Urinary bladder (tissue), 4 donors: ENCODE data around the gene MEIOC. TPM values are rescaled to one million over a fixed set of nuclear protein-coding genes. Genes with fewer than 3 reads are reported as not detected.
"Not testable (repeated sequence)": the region's sequence is repeated elsewhere in the genome, so short reads cannot be mapped to it uniquely, and the experiment has no call there.

Source experiments
- DNase-seq: peaks from one replicate; pipeline ENCODE4 v3.0.0-alpha.2; 2015; ENCODE audit errors: extremely low spot score
- H3K27ac ChIP-seq: one replicate; pipeline ENCODE4 v1.5.1; 2013; ENCODE audit warnings: low read depth, mild to moderate bottlenecking, moderate library complexity
- H3K36me3 ChIP-seq: one replicate; pipeline ENCODE4 v1.6.1; 2013; ENCODE audit warnings: mild to moderate bottlenecking, moderate library complexity; ENCODE audit not compliant: insufficient read depth
- H3K4me1 ChIP-seq: one replicate; pipeline ENCODE4 v1.6.1; 2013; ENCODE audit warnings: mild to moderate bottlenecking, moderate library complexity; ENCODE audit not compliant: insufficient read depth
- H3K4me3 ChIP-seq: one replicate; pipeline ENCODE4 v1.5.1; 2013; ENCODE audit warnings: low read depth, low read length
- WGBS: extraction: QIAGEN DNeasy Blood & Tissue Kit; methylation state at CpG from one replicate; pipeline ENCODE4 v1.1.7; 2013; 5-methylcytosine and 5-hydroxymethylcytosine counted together
- polyA plus RNA-seq: library from polyadenylated mRNA; stranded (reverse); fragments of 200-250 nt; gene quantifications from one replicate; pipeline ENCODE4 v1.2.3, GENCODE V29; 2013
- total RNA-seq: library from RNA; depleted of rRNA; stranded (reverse); fragments of >200 nt; gene quantifications from one replicate; pipeline ENCODE4 v1.2.3, GENCODE V29; 2014
- donor health status: healthy with polysubstance abuse.
- donor health status: healthy.

Gene MEIOC
- total and polyA plus RNA-seq, 2 donors = 0.05 TPM; not detected in 1

DNA sequence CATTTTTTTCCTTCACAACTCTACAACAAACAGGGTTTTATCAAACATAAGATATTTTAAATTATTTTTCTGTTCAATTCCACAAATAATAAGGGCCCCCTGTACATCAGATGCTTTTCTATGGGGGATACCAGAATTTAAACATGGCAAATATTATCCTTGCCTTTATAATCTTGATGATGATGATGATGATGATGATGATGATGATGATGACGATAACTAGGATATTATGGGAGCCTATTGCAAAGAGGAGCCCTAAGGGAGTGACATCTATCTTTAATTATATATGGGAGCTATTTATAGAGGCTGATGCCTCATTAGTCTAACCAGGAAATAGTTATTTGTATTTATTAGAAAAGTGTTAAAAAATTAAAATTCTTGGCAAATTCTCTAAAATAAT is 6.8 kb downstream of the MEIOC start:
- 79% methylated on average over 1 of the region's 1 CpG for WGBS
- H3K36me3 ChIP-seq = no peaks in the 10 kb centered on the region
- DNase-seq = no peak
- H3K4me3 ChIP-seq = no peak overlapping the region
- H3K4me1 ChIP-seq = no peaks in the 10 kb centered on the region
- H3K27ac ChIP-seq = no peak overlapping the region

DNA sequence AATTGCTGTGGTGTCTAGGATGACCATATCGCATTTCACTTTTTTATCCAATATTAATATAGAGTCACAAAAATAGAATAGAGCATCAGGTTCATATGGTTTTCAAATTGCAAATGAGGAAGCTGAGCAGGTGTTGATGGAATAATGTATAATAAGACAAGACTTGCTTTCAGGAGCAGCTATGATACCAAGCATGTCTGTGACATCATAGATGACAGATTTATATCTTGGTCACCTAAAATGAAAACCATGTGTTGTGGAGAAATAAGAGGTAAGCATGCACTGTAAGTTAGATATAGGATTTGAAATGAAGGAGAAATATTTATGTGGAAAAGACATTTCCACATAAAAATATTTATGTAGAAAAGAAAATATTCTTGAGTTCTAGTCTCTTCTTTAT is 8.6 kb downstream of the MEIOC start:
- Histone ChIP-seq H3K36me3 (no peaks in the 10 kb centered on the region), H3K4me1 (no peaks in the 10 kb centered on the region), H3K4me3 (no peak overlapping the region), H3K27ac (no peak overlapping the region)
- 95% methylated on average over 1 of the region's 1 CpG for WGBS
- no peak for DNase-seq

DNA sequence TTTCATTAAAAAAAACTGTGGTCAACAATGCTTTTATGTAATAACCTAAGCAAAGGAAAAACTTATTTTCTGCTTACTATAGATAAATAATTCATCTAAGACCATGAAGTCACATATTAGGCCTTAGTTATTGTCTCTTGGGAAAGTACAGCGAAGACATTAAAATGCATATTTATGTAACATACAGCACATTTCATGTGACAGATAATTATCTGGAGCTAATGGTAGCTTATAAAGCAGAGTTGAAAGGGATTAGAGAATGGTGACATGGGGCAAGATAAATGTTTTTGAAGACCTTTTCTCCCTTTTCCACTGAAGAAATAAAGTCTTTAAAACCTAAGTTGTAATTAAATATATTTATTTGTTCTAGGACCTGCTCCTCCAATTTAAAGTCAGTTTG is 9.7 kb downstream of the MEIOC start:
- WGBS = 87% methylated on average over 1 of the region's 1 CpG

DNA sequence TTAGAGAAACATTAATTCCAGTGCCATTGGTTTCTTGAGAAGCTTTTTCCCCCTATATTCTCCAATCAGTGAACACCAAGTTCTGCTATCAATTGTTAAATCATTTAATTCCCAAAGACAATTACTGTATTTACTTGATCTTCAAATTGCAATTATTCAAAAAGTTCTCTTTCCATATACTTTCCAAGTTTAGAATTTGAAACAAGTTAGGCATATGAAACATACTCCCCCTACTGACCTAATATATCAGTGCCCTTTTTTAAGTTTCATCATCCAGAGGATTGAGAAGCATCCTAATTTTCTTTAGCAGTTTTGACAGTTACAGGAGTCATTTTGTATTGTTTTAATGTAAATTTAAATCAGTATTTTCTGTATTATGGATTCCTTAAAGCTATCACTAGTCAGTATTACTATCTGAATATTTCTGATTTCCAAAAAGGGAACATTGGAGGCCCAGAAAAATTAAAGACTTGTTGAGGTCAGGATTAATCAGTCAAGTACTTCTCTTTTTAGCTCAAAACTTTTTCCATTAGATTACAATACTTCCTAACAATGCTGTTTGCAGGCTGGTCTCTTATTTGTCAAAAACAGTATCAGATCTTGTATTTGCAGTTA is 16.3 kb downstream of the MEIOC start:
- no peak for DNase-seq
- H3K27ac ChIP-seq = no peak overlapping the region
- H3K4me1 ChIP-seq = no peaks in the 10 kb centered on the region
- H3K4me3 ChIP-seq = no peak overlapping the region
- H3K36me3 ChIP-seq = no peaks in the 10 kb centered on the region

More for the DNA sequence above, 9.7 kb downstream of the MEIOC start:
- no peaks in the 10 kb centered on the region for H3K4me1 ChIP-seq
- DNase-seq = no peak
- H3K27ac ChIP-seq = no peak overlapping the region
- H3K4me3 ChIP-seq = no peak overlapping the region
- H3K36me3 ChIP-seq = no peaks in the 10 kb centered on the region

DNA sequence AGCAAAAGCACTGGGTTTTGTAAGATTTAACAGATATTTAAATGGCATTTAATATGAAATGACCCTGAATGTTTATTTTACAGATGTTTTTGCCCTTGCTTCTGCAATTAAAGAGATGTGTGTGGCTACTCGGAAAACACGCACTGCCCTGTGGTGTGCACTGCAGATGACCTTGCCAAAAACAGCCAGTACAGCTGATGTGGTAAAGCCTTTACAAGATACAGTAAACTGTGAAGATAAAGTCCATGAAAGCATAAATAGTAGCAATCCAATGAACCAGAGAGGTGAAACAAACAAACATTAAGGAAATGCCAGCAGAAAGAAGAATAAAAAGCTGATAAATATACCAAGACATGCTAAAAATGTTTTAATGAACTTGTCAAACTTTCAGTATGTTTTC is 17.6 kb downstream of the MEIOC start:
- no peaks in the 10 kb centered on the region for H3K36me3 ChIP-seq
- no peaks in the 10 kb centered on the region for H3K4me1 ChIP-seq
- 63% methylated on average over 2 of the region's 2 CpGs for WGBS
- DNase-seq = no peak
- no peak overlapping the region for H3K27ac ChIP-seq
- no peak overlapping the region for H3K4me3 ChIP-seq

DNA sequence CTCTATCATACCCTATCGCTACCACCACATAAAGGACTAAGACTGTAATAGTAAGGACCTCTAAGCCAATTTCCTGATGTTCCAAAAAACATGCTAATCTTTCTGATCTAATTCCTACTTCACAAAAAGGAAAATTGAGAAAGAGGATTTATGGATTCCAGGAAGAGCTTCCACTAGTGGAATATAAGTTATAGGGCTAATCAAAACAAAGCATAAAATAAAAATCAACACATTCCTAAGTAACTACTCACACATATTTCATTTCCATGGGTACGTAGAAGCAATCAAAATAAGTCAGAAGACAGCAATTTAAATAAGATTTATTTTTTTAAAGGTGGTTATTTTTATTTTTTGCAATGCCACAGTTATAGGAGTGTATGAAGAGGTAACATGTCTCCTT is 20.9 kb downstream of the MEIOC start:
- WGBS = 39% methylated on average over 2 of the region's 2 CpGs
- no peak overlapping the region for H3K27ac ChIP-seq
- no peaks in the 10 kb centered on the region for H3K4me1 ChIP-seq
- no peaks in the 10 kb centered on the region for H3K36me3 ChIP-seq
- H3K4me3 ChIP-seq = no peak overlapping the region
- DNase-seq = no peak

DNA sequence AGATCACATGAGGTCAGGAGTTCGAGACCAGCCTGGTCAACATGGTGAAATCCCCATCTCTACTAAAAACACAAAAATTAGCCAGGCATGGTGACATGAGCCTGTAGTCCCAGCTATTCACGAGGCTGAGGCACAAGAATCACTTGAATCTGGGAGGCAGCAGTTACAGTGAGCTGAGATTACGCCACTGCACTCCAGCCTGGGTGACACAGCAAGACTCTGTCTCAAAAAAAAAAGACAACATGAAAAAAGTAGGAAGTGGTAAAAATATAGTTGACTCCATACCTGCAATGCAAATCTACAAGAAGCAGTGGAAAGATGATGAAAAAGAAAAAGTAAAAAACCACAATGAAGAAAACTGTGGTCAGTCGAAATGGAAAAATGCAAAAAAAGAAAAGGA is 27.0 kb downstream of the MEIOC start:
- not testable (repeated sequence) for H3K27ac ChIP-seq, H3K36me3 ChIP-seq, DNase-seq, H3K4me1 ChIP-seq, H3K4me3 ChIP-seq
- 88% methylated on average over 4 of the region's 4 CpGs for WGBS

DNA sequence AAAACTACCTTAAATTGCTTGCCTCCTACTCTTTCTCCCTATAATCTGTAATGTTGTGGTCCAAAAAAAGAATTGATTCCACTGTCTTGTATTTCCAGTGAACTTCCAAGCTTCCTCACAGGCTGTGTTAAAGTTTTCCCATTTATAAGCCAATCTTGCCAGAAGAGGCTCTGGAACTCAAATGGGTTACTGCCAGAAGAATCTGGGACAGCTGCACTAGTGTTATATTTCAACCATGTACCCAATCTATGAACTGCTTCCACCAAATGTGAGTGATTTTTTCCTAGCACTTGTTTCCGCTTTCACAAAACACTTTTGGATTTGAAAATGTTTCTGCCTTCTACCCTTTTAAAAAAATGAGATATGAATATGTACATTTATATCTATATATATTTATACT is 31.5 kb downstream of the MEIOC start:
- DNase-seq = no peak
- 81% methylated on average over 1 of the region's 1 CpG for WGBS
- Histone ChIP-seq H3K4me3 (no peak overlapping the region), H3K4me1 (peaks cover 4% of the 10 kb centered on the region), H3K36me3 (peaks cover 2% of the 10 kb centered on the region), H3K27ac (no peak overlapping the region)

DNA sequence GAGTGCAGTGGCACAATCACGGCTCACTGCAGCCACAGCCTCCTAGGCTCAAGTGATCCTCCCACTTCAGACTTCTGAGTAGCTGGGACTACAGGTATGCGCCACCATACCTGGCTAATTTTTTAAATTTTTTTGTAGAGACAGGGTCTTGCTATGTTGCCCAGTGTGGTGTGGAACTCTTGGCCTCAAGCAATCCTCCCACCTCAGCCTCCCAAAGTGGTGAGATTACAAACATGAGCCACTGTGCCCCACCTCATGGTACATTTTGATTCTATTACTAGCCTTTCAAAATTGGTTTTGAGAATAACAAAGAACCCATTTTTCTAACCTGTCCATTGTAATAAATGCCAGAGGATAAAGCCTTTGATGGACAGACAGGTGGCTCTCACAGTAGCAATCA is 31.9 kb downstream of the MEIOC start:
- Histone ChIP-seq H3K4me3 (no peak overlapping the region), H3K27ac (no peak overlapping the region), H3K4me1 (peaks cover 4% of the 10 kb centered on the region), H3K36me3 (peaks cover 2% of the 10 kb centered on the region)
- 86% methylated on average over 2 of the region's 2 CpGs for WGBS
- no peak for DNase-seq

DNA sequence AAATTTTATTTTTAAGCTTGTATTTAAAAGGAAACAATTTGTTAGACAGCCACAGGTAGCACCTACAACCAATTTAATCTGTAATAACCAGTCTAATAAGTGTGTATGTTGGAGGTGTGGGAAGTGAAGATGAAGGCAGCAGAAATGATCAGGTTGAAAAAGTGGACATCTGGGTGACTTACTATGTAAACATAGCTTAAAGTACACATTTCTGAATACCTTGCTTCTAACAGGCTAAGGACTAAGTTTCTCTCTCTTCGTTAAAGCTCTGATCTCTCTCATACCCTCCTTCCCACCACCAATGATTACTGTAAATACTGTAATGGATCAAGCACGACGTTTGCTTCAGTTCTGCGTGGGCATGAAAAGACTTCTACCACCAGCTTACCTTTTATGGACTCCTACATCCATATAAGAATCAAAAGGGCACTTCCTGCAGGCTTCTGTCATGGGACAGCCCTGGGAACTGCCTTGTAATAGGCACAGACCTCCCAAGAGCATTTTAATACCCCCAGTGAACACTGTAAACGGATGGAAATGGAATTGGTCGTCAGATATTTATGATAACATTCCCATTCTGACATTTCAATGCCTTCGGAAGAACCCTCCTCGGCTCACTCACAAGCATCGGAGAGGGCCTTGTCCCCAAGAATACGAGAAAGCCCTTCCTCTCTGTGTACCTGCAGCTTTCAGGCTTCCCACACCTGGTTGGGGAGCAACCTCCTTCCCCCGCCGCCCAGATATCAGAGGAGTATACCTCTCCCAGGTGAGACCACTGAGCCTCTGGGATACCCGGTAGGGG is 32.6 kb downstream of the MEIOC start:
- H3K36me3 ChIP-seq = peaks cover 2% of the 10 kb centered on the region
- H3K27ac ChIP-seq = no peak overlapping the region
- 2% methylated on average over 13 of the region's 13 CpGs for WGBS
- DNase-seq = no peak
- H3K4me3 ChIP-seq = peak overlapping the region; percentile 75
- H3K4me1 ChIP-seq = peaks cover 4% of the 10 kb centered on the region

DNA sequence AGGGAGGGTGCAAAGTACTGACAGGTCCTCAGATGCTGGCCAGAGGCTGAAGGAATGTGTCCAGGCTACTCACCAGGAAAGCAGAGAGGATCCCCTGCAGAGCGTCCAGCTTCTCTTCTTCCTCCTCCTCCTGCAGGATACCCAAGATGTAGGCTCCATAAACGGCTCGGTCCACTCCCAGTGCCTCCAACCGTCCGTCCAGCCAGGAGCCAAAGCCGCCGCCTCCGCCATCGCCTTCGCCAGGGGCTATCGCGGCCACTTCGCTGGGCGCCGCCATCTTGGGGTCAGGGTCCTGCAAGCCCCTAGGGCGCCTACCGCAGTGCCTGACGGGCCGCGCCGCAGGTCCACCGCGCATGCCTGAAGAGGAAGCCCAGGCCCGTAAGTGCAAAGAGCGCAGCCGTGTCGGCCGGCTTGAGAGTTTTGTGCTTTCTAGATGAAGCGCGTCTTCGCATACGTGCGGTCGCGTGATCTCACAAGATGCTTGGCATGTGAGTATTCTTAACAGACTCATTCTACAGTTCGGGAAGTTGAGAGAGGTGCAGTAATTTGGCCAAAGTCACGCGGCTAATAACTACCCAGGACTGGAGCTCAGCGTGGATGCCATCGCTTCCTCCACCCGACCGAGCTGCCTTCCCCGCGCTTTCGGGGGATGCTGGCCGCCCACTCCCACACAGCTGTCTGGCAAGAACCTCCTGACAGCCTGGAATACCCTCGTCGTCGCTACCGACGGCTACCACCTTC is 33.4 kb downstream of the MEIOC start, which contains the start of gene CCDC43:
CCDC43 (minus strand) TSS at position 300 of the 741 bp plus-strand sequence; CDS start at position 277, 23 bp downstream.
- H3K27ac ChIP-seq = peak within 1 kb of the TSS; percentile 70
- WGBS = under 1% methylated on average over 51 of the region's 51 CpGs
- peak within 1 kb of the TSS; percentile 75 for H3K4me3 ChIP-seq
- DNase-seq = peak; percentile 69
- H3K4me1 ChIP-seq = peaks cover 4% of the 10 kb centered on the region
- no peaks in the 10 kb centered on the region for H3K36me3 ChIP-seq

DNA sequence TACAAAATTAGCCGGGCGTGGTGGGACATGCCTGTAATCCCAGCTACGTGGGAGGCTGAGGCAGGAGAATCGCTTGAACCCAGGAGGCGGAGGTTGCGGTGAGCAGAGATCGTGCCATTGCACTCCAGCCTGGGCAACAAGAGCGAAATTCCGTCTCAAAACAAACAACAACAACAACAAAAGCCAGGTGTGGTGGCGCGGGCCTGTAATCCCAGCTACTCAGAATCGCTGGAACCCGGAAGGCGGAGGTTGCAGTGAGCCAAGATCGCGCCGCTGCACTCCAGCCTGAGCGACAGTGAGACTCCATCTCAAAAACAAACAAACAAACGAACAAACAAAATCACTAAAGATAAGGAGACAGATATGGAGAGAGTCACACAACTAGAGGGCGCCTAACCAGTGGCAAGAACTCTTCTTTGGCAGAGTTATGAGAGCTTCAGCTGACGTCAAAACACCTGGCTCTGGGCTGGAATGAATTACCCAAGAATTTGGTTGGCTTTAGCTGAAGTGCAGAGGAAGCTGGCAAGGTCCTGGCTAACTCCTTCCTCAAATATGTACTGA is 34.6 kb downstream of the MEIOC start:
- WGBS = 85% methylated on average over 21 of the region's 21 CpGs
- H3K4me3 ChIP-seq, H3K27ac ChIP-seq: not testable (repeated sequence)

DNA sequence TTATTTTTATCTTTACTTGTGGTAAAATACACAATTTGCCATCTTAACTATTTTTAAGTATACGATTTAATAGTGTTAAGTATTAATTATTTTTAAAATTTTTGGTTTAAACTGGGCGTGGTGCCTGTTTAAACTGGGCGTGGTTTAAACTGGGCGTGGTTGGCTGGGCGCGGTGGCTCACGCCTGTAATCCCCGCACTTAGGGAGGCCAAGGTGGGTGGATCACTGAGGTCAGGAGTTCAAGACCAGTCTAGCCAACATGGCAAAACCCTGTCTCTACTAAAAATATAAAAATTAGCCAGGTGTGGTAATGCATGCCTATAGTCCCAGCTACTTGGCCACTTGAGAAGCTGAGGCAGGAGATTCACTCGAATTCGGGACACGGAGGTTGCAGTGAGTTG is 37.3 kb downstream of the MEIOC start:
- no peak overlapping the region for H3K27ac ChIP-seq
- H3K4me1 ChIP-seq = peaks cover 3% of the 10 kb centered on the region
- WGBS = 78% methylated on average over 11 of the region's 11 CpGs
- H3K36me3 ChIP-seq = no peaks in the 10 kb centered on the region
- DNase-seq = no peak
- no peak overlapping the region for H3K4me3 ChIP-seq

More for the DNA sequence above, 34.6 kb downstream of the MEIOC start:
- H3K36me3 ChIP-seq, DNase-seq, H3K4me1 ChIP-seq: not testable (repeated sequence)
